Testis (tissue), 2 donors: ENCODE data around the gene CLEC16A.

Source experiments
- POLR2A ChIP-seq: fragments of 450-650 bp; IDR thresholded peaks from one replicate; pipeline ENCODE4 v1.6.1; 2017; ENCODE audit warnings: antibody characterized with exemption, mild to moderate bottlenecking, moderate library complexity
- TF ChIP-seq, protein P1 (sequence below), 3 experiments: fragments of 450-650 bp in 2 of 3; fragments of 200-600 bp in 1 of 3; sonication (generic) in 1 of 3; IDR thresholded peaks; one replicate each; pipeline ENCODE4 v1.5.1; 2016 to 2019; ENCODE audit warnings: antibody characterized with exemption in 3 of 3, mild to moderate bottlenecking in 2 of 3, moderate library complexity in 1 of 3

DNA sequence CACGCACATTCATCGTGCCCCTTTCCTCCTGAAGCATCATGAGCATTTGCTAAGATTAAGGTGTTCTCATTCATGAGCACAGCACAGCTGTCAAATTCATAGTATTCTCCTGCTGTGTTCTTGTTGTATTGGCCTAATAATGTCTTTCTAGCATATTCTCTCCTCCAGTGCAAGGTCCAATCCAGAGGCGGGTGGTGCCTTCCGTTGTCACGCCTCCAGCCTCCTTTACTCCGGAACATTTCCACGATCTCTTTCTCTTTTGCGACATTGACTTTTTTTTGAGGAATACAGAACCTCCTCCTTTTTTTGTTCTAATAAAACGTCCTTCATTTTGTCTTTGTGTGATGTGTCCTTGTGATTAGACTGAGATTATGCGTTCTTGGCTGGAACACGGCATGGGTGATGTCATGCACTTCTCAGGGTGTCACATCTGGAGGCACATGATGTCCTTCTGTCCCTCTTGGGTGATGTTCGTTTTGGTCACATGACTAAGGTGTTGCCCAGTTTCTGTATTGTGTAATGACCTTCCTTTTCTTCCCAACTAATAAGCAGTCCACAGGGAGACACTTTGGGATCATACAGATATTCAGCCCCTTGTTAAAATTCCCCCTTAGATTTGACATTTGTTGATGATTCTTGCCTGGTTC lies 66.3 kb downstream of the CLEC16A start:
- TF ChIP-seq, protein P1, sequence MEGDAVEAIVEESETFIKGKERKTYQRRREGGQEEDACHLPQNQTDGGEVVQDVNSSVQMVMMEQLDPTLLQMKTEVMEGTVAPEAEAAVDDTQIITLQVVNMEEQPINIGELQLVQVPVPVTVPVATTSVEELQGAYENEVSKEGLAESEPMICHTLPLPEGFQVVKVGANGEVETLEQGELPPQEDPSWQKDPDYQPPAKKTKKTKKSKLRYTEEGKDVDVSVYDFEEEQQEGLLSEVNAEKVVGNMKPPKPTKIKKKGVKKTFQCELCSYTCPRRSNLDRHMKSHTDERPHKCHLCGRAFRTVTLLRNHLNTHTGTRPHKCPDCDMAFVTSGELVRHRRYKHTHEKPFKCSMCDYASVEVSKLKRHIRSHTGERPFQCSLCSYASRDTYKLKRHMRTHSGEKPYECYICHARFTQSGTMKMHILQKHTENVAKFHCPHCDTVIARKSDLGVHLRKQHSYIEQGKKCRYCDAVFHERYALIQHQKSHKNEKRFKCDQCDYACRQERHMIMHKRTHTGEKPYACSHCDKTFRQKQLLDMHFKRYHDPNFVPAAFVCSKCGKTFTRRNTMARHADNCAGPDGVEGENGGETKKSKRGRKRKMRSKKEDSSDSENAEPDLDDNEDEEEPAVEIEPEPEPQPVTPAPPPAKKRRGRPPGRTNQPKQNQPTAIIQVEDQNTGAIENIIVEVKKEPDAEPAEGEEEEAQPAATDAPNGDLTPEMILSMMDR (IDR thresholded peaks at IDR 0.05) = no peak
- no peak for TF ChIP-seq POLR2A
